ENCODE results near the gene GTF2A2. TPM values are rescaled to one million over a fixed set of nuclear protein-coding genes. Genes with fewer than 3 reads are reported as not detected.

GTF2A2 gene
- total RNA-seq, 1 donor from 2014 or later, result 105 TPM

GRCh38 chr15:59632714-59633113 is 24.6 kb downstream of the GTF2A2 start:
- no peak overlapping the region for H3K4me3 Mint-ChIP-seq (ENCODE audit: unreplicated experiment)
- no peaks in the 10 kb centered on the region for H3K9me3 Mint-ChIP-seq (ENCODE audit: unreplicated experiment)
- peak; percentile 31 for DNase-seq
- TF ChIP-seq CTCF (IDR thresholded peaks at IDR 0.05; ENCODE audit: partially characterized antibody, unreplicated experiment), result peak; percentile 23
- no peaks in the 10 kb centered on the region for H3K36me3 Mint-ChIP-seq (ENCODE audit: unreplicated experiment)
- H3K4me1 Mint-ChIP-seq (ENCODE audit: low read depth, unreplicated experiment), result no peaks in the 10 kb centered on the region
- H3K27me3 Mint-ChIP-seq (ENCODE audit: unreplicated experiment), result no peaks in the 10 kb centered on the region
- H3K27ac Mint-ChIP-seq (ENCODE audit: unreplicated experiment), result no peak overlapping the region

GRCh38 chr15:59622289-59622688 is 35.0 kb downstream of the GTF2A2 start:
- no peaks in the 10 kb centered on the region for H3K9me3 Mint-ChIP-seq (ENCODE audit: unreplicated experiment)
- peak; percentile 35 for TF ChIP-seq CTCF (IDR thresholded peaks at IDR 0.05; ENCODE audit: partially characterized antibody, unreplicated experiment)
- peak; percentile 65 for DNase-seq
- no peaks in the 10 kb centered on the region for H3K27me3 Mint-ChIP-seq (ENCODE audit: unreplicated experiment)
- H3K4me1 Mint-ChIP-seq (ENCODE audit: low read depth, unreplicated experiment), result no peaks in the 10 kb centered on the region
- no peak overlapping the region for H3K27ac Mint-ChIP-seq (ENCODE audit: unreplicated experiment)
- H3K4me3 Mint-ChIP-seq (ENCODE audit: unreplicated experiment), result no peak overlapping the region
- H3K36me3 Mint-ChIP-seq (ENCODE audit: unreplicated experiment), result no peaks in the 10 kb centered on the region

- H3K27me3 Mint-ChIP-seq (ENCODE audit: unreplicated experiment), result no peaks in the 10 kb centered on the region
- no peaks in the 10 kb centered on the region for H3K4me1 Mint-ChIP-seq (ENCODE audit: low read depth, unreplicated experiment)
- no peak for DNase-seq
- no peaks in the 10 kb centered on the region for H3K36me3 Mint-ChIP-seq (ENCODE audit: unreplicated experiment)
- H3K9me3 Mint-ChIP-seq (ENCODE audit: unreplicated experiment), result peaks cover 2% of the 10 kb centered on the region
- no peak for TF ChIP-seq CTCF (IDR thresholded peaks at IDR 0.05; ENCODE audit: partially characterized antibody, unreplicated experiment)
- no peak overlapping the region for H3K27ac Mint-ChIP-seq (ENCODE audit: unreplicated experiment)
- no peak overlapping the region for H3K4me3 Mint-ChIP-seq (ENCODE audit: unreplicated experiment)
Measured at GRCh38 chr15:59618406-59618805, 38.9 kb downstream of the GTF2A2 start.

GRCh38 chr15:59616379-59616778 is 40.9 kb downstream of the GTF2A2 start:
- no peak overlapping the region for H3K4me3 Mint-ChIP-seq (ENCODE audit: unreplicated experiment)
- peaks cover 3% of the 10 kb centered on the region for H3K9me3 Mint-ChIP-seq (ENCODE audit: unreplicated experiment)
- H3K36me3 Mint-ChIP-seq (ENCODE audit: unreplicated experiment), result no peaks in the 10 kb centered on the region
- no peak for TF ChIP-seq CTCF (IDR thresholded peaks at IDR 0.05; ENCODE audit: partially characterized antibody, unreplicated experiment)
- no peaks in the 10 kb centered on the region for H3K4me1 Mint-ChIP-seq (ENCODE audit: low read depth, unreplicated experiment)
- H3K27me3 Mint-ChIP-seq (ENCODE audit: unreplicated experiment), result no peaks in the 10 kb centered on the region
- no peak overlapping the region for H3K27ac Mint-ChIP-seq (ENCODE audit: unreplicated experiment)
- no peak for DNase-seq

GRCh38 chr15:59615661-59616060 is 41.7 kb downstream of the GTF2A2 start:
- H3K27ac Mint-ChIP-seq (ENCODE audit: unreplicated experiment), result no peak overlapping the region
- H3K4me3 Mint-ChIP-seq (ENCODE audit: unreplicated experiment), result no peak overlapping the region
- DNase-seq, result no peak
- H3K4me1 Mint-ChIP-seq (ENCODE audit: low read depth, unreplicated experiment), result no peaks in the 10 kb centered on the region
- H3K27me3 Mint-ChIP-seq (ENCODE audit: unreplicated experiment), result no peaks in the 10 kb centered on the region
- no peaks in the 10 kb centered on the region for H3K36me3 Mint-ChIP-seq (ENCODE audit: unreplicated experiment)
- TF ChIP-seq CTCF (IDR thresholded peaks at IDR 0.05; ENCODE audit: partially characterized antibody, unreplicated experiment), result no peak
- peaks cover 3% of the 10 kb centered on the region for H3K9me3 Mint-ChIP-seq (ENCODE audit: unreplicated experiment)

Data from glutamatergic neuron (in vitro differentiated cells).